Neutrophil (primary cell): ENCODE measurements around the gene NR6A1.

Source experiments
- H3K27ac ChIP-seq: fragments of 200-600 bp; sonication (generic); 2 replicates; pipeline ENCODE4 v1.5.1; 2016; ENCODE audit warnings: mild to moderate bottlenecking, moderate library complexity
- H3K27me3 ChIP-seq: fragments of 200-600 bp; sonication (generic); 2 replicates; pipeline ENCODE4 v1.6.0; 2016; ENCODE audit warnings: mild to moderate bottlenecking
- H3K36me3 ChIP-seq: fragments of 200-600 bp; sonication (generic); 2 replicates; pipeline ENCODE4 v1.5.1; 2017
- H3K4me1 ChIP-seq, 2 experiments: fragments of 200-600 bp in 1 of 2; sonication (generic) in 1 of 2; 1 replicate in 1 of 2; 2 replicates in 1 of 2; pipeline versions ENCODE4 v1.5.1 to v1.6.1; 2013 to 2016; ENCODE audit warnings: low read depth in 1 of 2, low read length in 1 of 2, mild to moderate bottlenecking in 1 of 2, moderate library complexity in 1 of 2; ENCODE audit not compliant: control insufficient read depth in 1 of 2, insufficient read depth in 1 of 2
- H3K4me3 ChIP-seq, 2 experiments: fragments of 200-600 bp in 1 of 2; sonication (generic) in 1 of 2; 1 replicate in 1 of 2; 2 replicates in 1 of 2; pipeline ENCODE4 v1.5.1; 2013 to 2016; ENCODE audit warnings: low read depth in 1 of 2, low read length in 1 of 2, mild to moderate bottlenecking in 1 of 2, moderate library complexity in 1 of 2
- H3K9me3 ChIP-seq: fragments of 200-600 bp; sonication (generic); 2 replicates; pipeline ENCODE4 v1.5.1; 2016
- TF ChIP-seq, protein P1 (sequence below): fragments of 200-600 bp; sonication (generic); IDR thresholded peaks from 2 replicates; pipeline ENCODE4 v1.5.1; 2016; ENCODE audit warnings: antibody characterized with exemption

NR6A1 gene

DNA sequence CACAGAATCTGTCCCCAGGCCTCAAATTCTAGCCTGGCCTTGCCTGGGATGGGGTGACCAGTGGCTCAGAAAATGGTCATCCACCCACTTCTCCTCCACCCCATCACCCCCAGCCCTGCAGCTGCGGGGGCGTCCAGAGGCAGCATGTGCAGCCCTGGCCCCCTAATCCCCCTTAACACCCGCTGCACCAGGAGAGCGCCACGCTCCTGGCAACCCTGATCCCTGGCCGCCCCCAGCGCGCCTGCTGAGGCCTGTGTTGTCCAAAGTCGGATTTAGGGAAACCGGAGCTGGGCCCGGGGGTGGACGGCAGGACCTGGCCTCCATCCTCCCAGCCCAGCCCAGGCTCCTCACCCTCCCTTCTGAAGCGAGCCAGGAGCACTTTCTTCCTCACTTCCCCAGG, 285.9 kb downstream of the NR6A1 start:
- no peaks in the 10 kb centered on the region for H3K36me3 ChIP-seq
- H3K27me3 ChIP-seq = peaks cover 52% of the 10 kb centered on the region
- H3K9me3 ChIP-seq = no peaks in the 10 kb centered on the region
- peaks cover 0 to 5% of the 10 kb centered on the region in 2 experiments for H3K4me1 ChIP-seq
- TF ChIP-seq, protein P1, sequence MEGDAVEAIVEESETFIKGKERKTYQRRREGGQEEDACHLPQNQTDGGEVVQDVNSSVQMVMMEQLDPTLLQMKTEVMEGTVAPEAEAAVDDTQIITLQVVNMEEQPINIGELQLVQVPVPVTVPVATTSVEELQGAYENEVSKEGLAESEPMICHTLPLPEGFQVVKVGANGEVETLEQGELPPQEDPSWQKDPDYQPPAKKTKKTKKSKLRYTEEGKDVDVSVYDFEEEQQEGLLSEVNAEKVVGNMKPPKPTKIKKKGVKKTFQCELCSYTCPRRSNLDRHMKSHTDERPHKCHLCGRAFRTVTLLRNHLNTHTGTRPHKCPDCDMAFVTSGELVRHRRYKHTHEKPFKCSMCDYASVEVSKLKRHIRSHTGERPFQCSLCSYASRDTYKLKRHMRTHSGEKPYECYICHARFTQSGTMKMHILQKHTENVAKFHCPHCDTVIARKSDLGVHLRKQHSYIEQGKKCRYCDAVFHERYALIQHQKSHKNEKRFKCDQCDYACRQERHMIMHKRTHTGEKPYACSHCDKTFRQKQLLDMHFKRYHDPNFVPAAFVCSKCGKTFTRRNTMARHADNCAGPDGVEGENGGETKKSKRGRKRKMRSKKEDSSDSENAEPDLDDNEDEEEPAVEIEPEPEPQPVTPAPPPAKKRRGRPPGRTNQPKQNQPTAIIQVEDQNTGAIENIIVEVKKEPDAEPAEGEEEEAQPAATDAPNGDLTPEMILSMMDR = no peak
- H3K4me3 ChIP-seq = no peak overlapping the region
- no peak overlapping the region for H3K27ac ChIP-seq

DNA sequence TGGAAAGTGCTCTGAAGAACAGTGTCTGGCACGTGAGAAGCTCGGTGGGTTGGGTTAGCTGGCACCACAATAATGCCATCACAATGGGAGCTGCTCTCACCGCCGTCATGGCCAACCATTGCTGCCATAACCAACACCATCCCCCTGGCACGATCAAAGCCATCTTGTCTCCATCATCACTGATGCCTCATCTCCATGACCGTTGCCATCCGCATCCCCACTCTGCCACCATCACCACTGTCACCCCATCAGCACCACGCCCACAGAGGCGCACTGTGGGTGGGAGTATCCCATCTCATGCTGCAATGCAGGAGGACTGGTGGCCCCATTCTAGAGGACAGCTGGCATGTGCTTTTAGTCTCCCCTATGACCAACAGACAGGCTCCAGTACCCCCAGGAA, 287.6 kb downstream of the NR6A1 start:
- peaks cover 69% of the 10 kb centered on the region for H3K27me3 ChIP-seq
- H3K36me3 ChIP-seq = no peaks in the 10 kb centered on the region
- TF ChIP-seq, protein P1 = no peak
- peaks cover 0 to 5% of the 10 kb centered on the region in 2 experiments for H3K4me1 ChIP-seq
- H3K9me3 ChIP-seq = no peaks in the 10 kb centered on the region
- H3K4me3 ChIP-seq = no peak overlapping the region
- H3K27ac ChIP-seq = no peak overlapping the region

- Histone ChIP-seq H3K4me3 (no peak overlapping the region), H3K9me3 (no peaks in the 10 kb centered on the region), H3K4me1 (peaks cover 5 to 8% of the 10 kb centered on the region in 2 experiments), H3K27ac (no peak overlapping the region), H3K36me3 (no peaks in the 10 kb centered on the region), H3K27me3 (peaks cover 70% of the 10 kb centered on the region)
- TF ChIP-seq, protein P1 = no peak
These were observed 288.6 kb downstream of the NR6A1 start for GRCh38 chr9:124482431-124483031.

DNA sequence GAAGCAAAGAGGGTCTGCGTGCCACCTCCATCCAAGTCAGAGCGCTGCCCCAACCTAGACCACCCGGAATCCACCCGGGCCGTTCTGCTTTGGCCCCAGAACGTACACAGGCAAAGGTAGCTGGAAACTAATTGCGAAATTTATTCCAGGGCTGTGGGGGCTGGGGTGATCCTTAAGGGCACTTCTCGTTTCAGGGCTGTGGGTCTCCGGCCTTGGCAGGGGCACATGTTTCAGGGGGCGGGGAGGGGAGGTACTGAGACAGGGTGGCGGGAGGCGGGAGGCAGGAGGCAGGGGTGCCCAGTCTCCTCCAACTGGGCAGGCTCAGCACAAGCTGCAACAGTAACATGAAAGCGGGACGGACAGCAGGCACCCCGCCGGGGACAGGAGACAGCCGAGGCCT, 290.0 kb downstream of the NR6A1 start:
- Histone ChIP-seq H3K36me3 (no peaks in the 10 kb centered on the region), H3K4me3 (no peak overlapping the region), H3K27ac (no peak overlapping the region), H3K4me1 (peaks cover 19 to 22% of the 10 kb centered on the region in 2 experiments), H3K9me3 (no peaks in the 10 kb centered on the region), H3K27me3 (peaks cover 66% of the 10 kb centered on the region)
- TF ChIP-seq, protein P1 = no peak

- H3K4me3 ChIP-seq = no peak overlapping the region
- TF ChIP-seq, protein P1 = no peak
- peaks cover 24 to 27% of the 10 kb centered on the region in 2 experiments for H3K4me1 ChIP-seq
- no peaks in the 10 kb centered on the region for H3K36me3 ChIP-seq
- H3K9me3 ChIP-seq = no peaks in the 10 kb centered on the region
- no peak overlapping the region for H3K27ac ChIP-seq
- peaks cover 60% of the 10 kb centered on the region for H3K27me3 ChIP-seq
These were observed 290.5 kb downstream of the NR6A1 start for GRCh38 chr9:124480621-124480981.
